CD14-positive monocyte (primary cell): ENCODE measurements around the gene PMEL. TPM values are rescaled to one million over a fixed set of nuclear protein-coding genes. Genes with fewer than 3 reads are reported as not detected.

Experiments used
- DNase-seq, 3 donors: peaks; one replicate each; pipeline ENCODE4 v3.0.0-alpha.2; 2011 to 2022
- H2AFZ ChIP-seq: 2 replicates; pipeline ENCODE4 v1.6.0; 2012; ENCODE audit warnings: mild to moderate bottlenecking, low read depth, low read length, inconsistent platforms; ENCODE audit not compliant: insufficient read depth, poor library complexity, severe bottlenecking
- H3K27ac ChIP-seq, 2 donors: 1 replicate in 1 of 2; 2 replicates in 1 of 2; pipeline ENCODE4 v1.5.1; 2012 to 2013; ENCODE audit warnings: low read length in 2 of 2, control low read depth in 1 of 2, inconsistent platforms in 1 of 2, low read depth in 1 of 2, mild to moderate bottlenecking in 1 of 2
- H3K27me3 ChIP-seq, 2 donors: one replicate each; pipeline versions ENCODE4 v1.6.0 to v1.6.1; 2011 to 2013; ENCODE audit warnings: low read length in 2 of 2; ENCODE audit not compliant: control insufficient read depth in 2 of 2, insufficient read depth in 2 of 2
- H3K36me3 ChIP-seq, 2 donors: replicated peaks in 1 of 2; 1 replicate in 1 of 2; 2 replicates in 1 of 2; pipeline versions ENCODE4 v1.5.1 to v1.6.1; 2012 to 2013; ENCODE audit warnings: low read length in 2 of 2, control low read depth in 1 of 2, inconsistent platforms in 1 of 2, mild to moderate bottlenecking in 1 of 2; ENCODE audit not compliant: insufficient read depth in 2 of 2, control insufficient read depth in 1 of 2
- H3K4me1 ChIP-seq, 2 donors: 1 replicate in 1 of 2; 2 replicates in 1 of 2; pipeline versions ENCODE4 v1.5.1 to v1.6.1; 2012 to 2013; ENCODE audit warnings: low read length in 2 of 2, control low read depth in 1 of 2, inconsistent platforms in 1 of 2, mild to moderate bottlenecking in 1 of 2, moderate library complexity in 1 of 2; ENCODE audit not compliant: insufficient read depth in 2 of 2, control insufficient read depth in 1 of 2
- H3K4me2 ChIP-seq: replicated peaks from 2 replicates; pipeline ENCODE3; 2012; ENCODE audit warnings: low read length, moderate library complexity, mild to moderate bottlenecking; ENCODE audit not compliant: poor library complexity, severe bottlenecking; ENCODE audit errors: extremely low read depth
- H3K4me3 ChIP-seq, 3 experiments: fragments of 200-600 bp in 1 of 3; sonication (generic) in 1 of 3; replicated peaks in 1 of 3; 1 replicate in 2 of 3; 2 replicates in 1 of 3; pipeline ENCODE4 v1.5.1; 2011 to 2013; ENCODE audit warnings: low read length in 3 of 3, mild to moderate bottlenecking in 3 of 3, control low read depth in 2 of 3, low read depth in 2 of 3, inconsistent platforms in 1 of 3, moderate library complexity in 1 of 3
- H3K79me2 ChIP-seq: 2 replicates; pipeline ENCODE4 v1.6.0; 2012; ENCODE audit warnings: mild to moderate bottlenecking, control low read depth, inconsistent platforms, low read length, moderate library complexity; ENCODE audit not compliant: insufficient read depth
- H3K9ac ChIP-seq: 2 replicates; pipeline ENCODE4 v1.6.0; 2017; ENCODE audit warnings: low read length, mild to moderate bottlenecking; ENCODE audit not compliant: insufficient read depth, poor library complexity, severe bottlenecking
- H3K9me3 ChIP-seq, 2 donors: replicated peaks in 1 of 2; 1 replicate in 1 of 2; 2 replicates in 1 of 2; pipeline versions ENCODE4 v1.5.1 to v1.6.1; 2012 to 2013; ENCODE audit warnings: low read length in 2 of 2, control low read depth in 1 of 2; ENCODE audit not compliant: control insufficient read depth in 1 of 2, insufficient read depth in 1 of 2
- H4K20me1 ChIP-seq: 2 replicates; pipeline ENCODE4 v1.6.0; 2012; ENCODE audit warnings: mild to moderate bottlenecking, low read length, control low read depth, moderate library complexity; ENCODE audit not compliant: insufficient read depth
- H3K27ac Mint-ChIP-seq, 7 donors: one replicate each; pipeline ENCODE4 v1.8.0; 2020; ENCODE audit warnings: mild to moderate bottlenecking in 7 of 7, mixed read lengths in 7 of 7, moderate library complexity in 6 of 7, inconsistent platforms in 2 of 7
- H3K27me3 Mint-ChIP-seq, 3 donors: one replicate each; pipeline ENCODE4 v1.8.0; 2021 to 2022; ENCODE audit warnings: low read depth in 3 of 3, mild to moderate bottlenecking in 3 of 3, mixed read lengths in 3 of 3, moderate library complexity in 3 of 3, inconsistent platforms in 1 of 3
- H3K36me3 Mint-ChIP-seq, 2 donors: one replicate each; pipeline ENCODE4 v1.8.0; 2020; ENCODE audit warnings: mixed read lengths in 2 of 2, inconsistent platforms in 1 of 2, mild to moderate bottlenecking in 1 of 2
- H3K4me1 Mint-ChIP-seq: one replicate; pipeline ENCODE4 v1.8.0; 2020; ENCODE audit warnings: mild to moderate bottlenecking, mixed read lengths
- H3K4me3 Mint-ChIP-seq, 2 donors: one replicate each; pipeline ENCODE4 v1.8.0; 2020; ENCODE audit warnings: mild to moderate bottlenecking in 2 of 2, mixed read lengths in 2 of 2, moderate library complexity in 1 of 2
- H3K9me3 Mint-ChIP-seq, 7 donors: one replicate each; pipeline ENCODE4 v1.8.0; 2020 to 2022; ENCODE audit warnings: mixed read lengths in 7 of 7, mild to moderate bottlenecking in 6 of 7, moderate library complexity in 6 of 7, inconsistent platforms in 2 of 7
- CTCF ChIP-seq: fragments of 200-600 bp; IDR thresholded peaks from one replicate; pipeline ENCODE4 v1.8.0; 2022; ENCODE audit warnings: antibody characterized with exemption, mild to moderate bottlenecking
- WGBS: methylation state at CpG from one replicate; pipeline ENCODE4 v1.1.5; 2013; ENCODE audit warnings: missing lambda C conversion rate; ENCODE audit not compliant: insufficient coverage; 5-methylcytosine and 5-hydroxymethylcytosine counted together
- intact Hi-C, 2 donors: fragments of 100-400 bp; cut with micrococcal nuclease; formaldehyde crosslinking; loops; one replicate each; pipeline versions ENCODE4 v1.15.0 to v1.15.1; 2023
- polyA plus RNA-seq, 3 donors: library from polyadenylated mRNA; depleted of rRNA in 1 of 3; unstranded in 2 of 3; stranded (reverse) in 1 of 3; fragments of 300-500 nt in 2 of 3; fragments of >200 nt in 1 of 3; fragmentation: Illumina TruSeq in 2 of 3; gene quantifications; 1 replicate in 2 of 3; 2 replicates in 1 of 3; pipeline ENCODE4 v1.2.3, GENCODE V29; 2012 to 2021

Gene PMEL
- polyA plus RNA-seq, 3 donors = 0.37 to 0.54 (median 0.40) TPM

GRCh38 chr12:55974308-55974730 is 8.5 kb upstream of the PMEL start:
- peaks cover 52% of the 10 kb centered on the region for H3K79me2 ChIP-seq
- peak overlapping the region; percentile 64 to 87 for H3K27ac ChIP-seq
- peak overlapping the region; percentile 77 to 92 (median 82) for H3K4me3 ChIP-seq
- DNase-seq = peak; percentile 22 to 50 (median 27)
- no peaks in the 10 kb centered on the region for H3K36me3 ChIP-seq
- no peaks in the 10 kb centered on the region for H3K9me3 ChIP-seq
- peak overlapping the region; percentile 97 for H3K4me2 ChIP-seq
- Mint-ChIP-seq H3K36me3 (peaks cover 12 to 20% of the 10 kb centered on the region in 2 donors), H3K27me3 (peaks cover 0 to 2% (median 0%) of the 10 kb centered on the region in 3 donors), H3K4me3 (no peak overlapping the region), H3K9me3 (peaks cover 0 to 3% (median 0%) of the 10 kb centered on the region in 7 donors), H3K4me1 (peaks cover 24% of the 10 kb centered on the region), H3K27ac (no peak overlapping the region)
- peaks cover 27% of the 10 kb centered on the region for H4K20me1 ChIP-seq
- H3K4me1 ChIP-seq = peaks cover 26 to 42% of the 10 kb centered on the region in 2 donors
- peak overlapping the region; percentile 83 for H2AFZ ChIP-seq
- WGBS = 1% methylated on average over 15 of the region's 15 CpGs
- H3K27me3 ChIP-seq = no peaks in the 10 kb centered on the region
- TF ChIP-seq CTCF = no peak
- peak overlapping the region; percentile 92 for H3K9ac ChIP-seq
- intact Hi-C loops = loop anchor here in 1 of 2 donors (5.0 to 10.0 kb wide), 2 partner anchors 47 to 140 kb away; partner anchors contain the start of genes PYM1, RPL41 and ZC3H10

- H3K9ac ChIP-seq = peak within 1 kb of the TSS; percentile 92
- no peaks in the 10 kb centered on the region for H3K9me3 ChIP-seq
- H4K20me1 ChIP-seq = peaks cover 23% of the 10 kb centered on the region
- H2AFZ ChIP-seq = peak within 1 kb of the TSS; percentile 83
- no peak within 1 kb of the TSS for H3K27ac Mint-ChIP-seq
- peak within 1 kb of the TSS; percentile 97 for H3K4me2 ChIP-seq
- no peak within 1 kb of the TSS for H3K4me3 Mint-ChIP-seq
- no peak for TF ChIP-seq CTCF
- peaks cover 0 to 2% (median 0%) of the 10 kb centered on the region in 3 donors for H3K27me3 Mint-ChIP-seq
- H3K4me3 ChIP-seq = peak within 1 kb of the TSS; percentile 82 to 98 (median 92)
- H3K9me3 Mint-ChIP-seq = peaks cover 0 to 3% (median 0%) of the 10 kb centered on the region in 7 donors
- H3K27ac ChIP-seq = peak within 1 kb of the TSS; percentile 83 to 90
- peaks cover 26 to 42% of the 10 kb centered on the region in 2 donors for H3K4me1 ChIP-seq
- 0% methylated on average over 28 of the region's 39 CpGs for WGBS
- H3K4me1 Mint-ChIP-seq = peaks cover 24% of the 10 kb centered on the region
- no peaks in the 10 kb centered on the region for H3K27me3 ChIP-seq
- H3K36me3 ChIP-seq = no peaks in the 10 kb centered on the region
- peak; percentile 99 to 100 (median 100) for DNase-seq
- H3K79me2 ChIP-seq = peaks cover 48% of the 10 kb centered on the region
- intact Hi-C loops = loop anchor here in 1 of 2 donors (2.0 to 10.0 kb wide), 3 partner anchors 46 to 141 kb away; partner anchors contain the start of genes PYM1, RPL41 and ZC3H10
- H3K36me3 Mint-ChIP-seq = peaks cover 9 to 14% of the 10 kb centered on the region in 2 donors
Measured at GRCh38 chr12:55973599-55974307, 7.9 kb upstream of the PMEL start, which contains the start of gene RAB5B. TSS of gene RAB5B (plus strand) at chr12:55974078. CDS start at chr12:55986961, 12,883 bp downstream.
